Mucosa of gallbladder (tissue), 1 donor: ENCODE results near the gene RBCK1. TPM values are rescaled to one million over a fixed set of nuclear protein-coding genes. Genes with fewer than 3 reads are reported as not detected.
A peak's percentile ranks its signal among the peaks of the same experiment; 100 is the strongest.
"Not testable (repeated sequence)": the region's sequence is repeated elsewhere in the genome, so short reads cannot be mapped to it uniquely, and the experiment has no call there.

ENCODE experiments used
- DNase-seq: peaks from one replicate; pipeline ENCODE4 v3.0.0-alpha.2; 2020; ENCODE audit warnings: low spot score
- total RNA-seq: library from RNA; stranded (reverse); gene quantifications from one replicate; pipeline ENCODE4 v1.2.1, GENCODE V29; 2021
- donor health status: DM: no; HTN: no; CAD: no.

RBCK1 gene
- total RNA-seq, 1 donor from 2014 or later: 133 TPM

DNA sequence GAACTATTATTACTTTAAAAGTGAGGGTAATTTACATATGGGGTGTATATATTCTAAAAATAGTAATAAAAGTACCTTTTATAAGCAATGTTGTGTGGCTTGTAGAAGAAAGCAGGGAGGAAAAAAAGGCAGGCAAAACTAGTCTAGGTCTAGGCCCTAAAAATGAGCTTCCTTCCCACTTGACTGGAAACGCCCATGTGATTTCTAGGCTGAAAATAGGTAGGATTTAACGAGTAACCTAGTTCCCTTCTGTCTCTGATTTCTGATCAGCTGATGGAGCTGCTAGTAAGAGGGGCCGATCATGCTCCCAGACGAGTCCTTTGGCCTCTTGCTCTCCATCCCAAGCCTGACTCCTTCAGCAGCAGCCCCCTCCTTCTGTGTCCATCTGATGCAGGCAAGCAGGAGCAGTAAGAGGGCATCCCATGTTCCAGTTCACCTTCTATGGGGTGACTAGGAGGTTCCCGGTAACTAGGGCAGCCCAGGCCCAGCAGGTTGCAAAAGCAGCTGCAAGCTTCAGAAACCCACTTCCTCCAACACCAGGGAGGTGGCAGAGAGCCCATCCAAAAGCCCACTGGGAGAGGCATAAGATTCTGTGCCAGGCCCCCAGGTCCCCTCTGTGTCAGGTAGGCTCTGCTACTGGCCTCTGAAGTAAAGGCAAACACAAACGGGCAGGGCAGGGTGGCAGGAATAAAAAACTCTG lies 29.8 kb downstream of the RBCK1 start:
- DNase-seq: no peak

- no peak for DNase-seq
Measured at GRCh38 chr20:438571-439469, 30.7 kb downstream of the RBCK1 start.

GRCh38 chr20:440148-440547 lies 32.0 kb downstream of the RBCK1 start:
- no peak for DNase-seq

GRCh38 chr20:440636-441035 lies 32.5 kb downstream of the RBCK1 start:
- no peak for DNase-seq

DNA sequence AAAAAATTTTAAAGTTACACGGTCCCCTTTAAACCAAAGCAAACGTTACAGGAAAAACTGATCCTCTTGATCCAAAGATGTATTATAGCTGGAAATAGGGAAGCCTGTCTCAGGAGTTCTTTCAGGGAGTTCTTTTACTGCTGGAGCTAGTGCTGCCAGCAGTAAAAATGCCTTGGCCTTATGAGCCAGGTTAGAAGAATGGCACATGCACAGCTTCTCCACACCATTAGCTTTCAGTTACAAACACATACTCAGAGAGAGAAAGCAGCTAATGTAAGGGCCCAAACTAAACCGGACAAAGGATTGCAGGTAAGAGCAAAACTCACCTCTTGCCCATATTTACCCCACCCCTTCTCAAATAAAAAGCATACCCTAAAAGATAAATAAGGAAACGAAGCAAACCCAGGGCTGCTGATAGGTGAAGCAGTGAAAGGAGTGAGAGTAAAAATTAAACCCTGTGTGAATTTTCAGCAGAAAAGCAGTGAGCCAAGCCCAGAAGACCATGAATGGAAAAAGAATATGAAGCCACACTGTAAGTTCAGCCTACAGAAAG lies 35.2 kb downstream of the RBCK1 start:
- no peak for DNase-seq

DNA sequence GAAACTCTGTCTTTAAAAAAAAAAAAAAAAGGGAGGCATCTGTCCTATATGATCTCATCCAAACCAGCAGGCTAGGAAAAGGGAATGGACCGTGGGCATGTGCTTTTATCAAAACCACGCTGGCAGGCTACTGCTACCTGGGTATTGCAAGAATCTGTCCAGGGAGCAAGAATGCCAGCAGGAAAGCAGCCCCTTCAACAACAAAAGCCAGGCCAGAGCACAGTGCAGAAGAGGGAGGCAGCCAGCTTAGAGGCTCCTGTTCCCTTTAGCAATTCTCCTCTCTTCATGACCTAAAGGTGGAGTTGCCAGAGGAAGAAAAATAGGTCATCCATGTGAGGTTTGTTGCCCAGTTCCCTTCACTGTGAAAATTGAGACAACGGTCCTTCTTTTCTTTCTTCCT lies 36.0 kb downstream of the RBCK1 start:
- DNase-seq: no peak

DNA sequence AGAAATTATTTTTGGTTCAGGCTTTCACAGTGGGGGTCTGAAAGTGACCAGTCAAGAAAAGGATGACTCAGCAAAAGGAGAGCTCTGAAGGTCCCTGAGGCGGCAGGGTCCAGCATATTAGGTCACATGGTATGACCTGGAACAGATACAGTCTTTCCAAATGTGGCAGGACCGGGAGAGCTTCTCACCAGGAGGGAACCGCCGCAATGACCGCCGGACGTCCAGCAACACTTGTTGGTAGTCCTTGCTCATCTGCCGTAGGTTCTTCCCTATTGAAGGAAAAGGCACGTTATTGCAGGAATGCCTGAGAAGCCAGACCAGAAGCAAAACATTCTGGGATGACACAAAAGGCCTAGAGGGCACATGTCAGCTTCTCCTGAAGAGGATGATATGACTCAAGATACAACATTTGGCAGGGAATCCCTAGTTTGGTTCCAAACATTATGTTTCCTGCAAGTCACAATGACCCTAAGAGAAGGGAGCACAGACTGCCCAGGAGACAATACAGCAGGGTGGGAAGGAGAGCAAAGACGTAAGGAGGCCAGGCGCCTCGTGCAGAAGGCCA lies 36.8 kb downstream of the RBCK1 start:
- DNase-seq: no peak

- no peak for DNase-seq
Measured at GRCh38 chr20:445514-446336, 37.6 kb downstream of the RBCK1 start.

- DNase-seq: not testable (repeated sequence)
Measured at GRCh38 chr20:452021-452420, 43.9 kb downstream of the RBCK1 start.

DNA sequence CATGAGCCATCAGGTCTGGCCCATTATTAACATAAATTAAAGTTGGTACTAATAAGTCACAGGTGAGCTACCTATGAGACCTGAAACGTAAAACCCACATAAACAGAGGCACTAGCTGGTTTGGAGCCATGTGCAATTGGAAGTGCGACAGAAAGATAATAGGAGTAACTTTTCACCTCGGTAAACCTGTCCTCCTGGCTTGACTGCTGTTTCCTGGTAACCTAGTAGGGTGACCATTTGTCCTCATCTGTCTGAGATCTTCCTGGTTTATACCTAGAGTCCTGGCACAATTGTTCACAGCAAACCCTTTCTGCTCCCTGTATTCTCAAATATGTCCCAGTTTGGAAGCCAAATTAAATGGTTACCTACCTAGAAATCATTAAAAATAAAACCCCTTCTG lies 46.9 kb downstream of the RBCK1 start:
- no peak for DNase-seq

DNA sequence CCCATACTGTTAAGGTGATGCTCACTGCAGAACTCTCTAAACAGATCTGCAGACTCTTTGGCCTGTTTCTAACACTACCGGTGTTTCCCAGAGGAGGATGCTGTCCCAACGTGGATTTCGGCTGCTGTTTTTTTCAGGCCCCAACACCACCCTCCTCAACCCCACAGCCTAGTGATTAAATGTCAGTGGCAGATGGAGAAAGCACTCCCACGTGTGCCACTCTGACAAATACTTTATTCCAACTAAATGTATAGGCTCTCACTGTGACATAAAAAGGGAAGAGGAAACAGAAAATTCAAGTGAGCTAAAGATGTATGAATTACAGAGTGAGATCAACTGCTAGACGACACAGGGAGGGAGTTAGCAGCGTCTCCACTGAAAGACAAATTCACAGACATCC lies 50.7 kb downstream of the RBCK1 start:
- no peak for DNase-seq

DNA sequence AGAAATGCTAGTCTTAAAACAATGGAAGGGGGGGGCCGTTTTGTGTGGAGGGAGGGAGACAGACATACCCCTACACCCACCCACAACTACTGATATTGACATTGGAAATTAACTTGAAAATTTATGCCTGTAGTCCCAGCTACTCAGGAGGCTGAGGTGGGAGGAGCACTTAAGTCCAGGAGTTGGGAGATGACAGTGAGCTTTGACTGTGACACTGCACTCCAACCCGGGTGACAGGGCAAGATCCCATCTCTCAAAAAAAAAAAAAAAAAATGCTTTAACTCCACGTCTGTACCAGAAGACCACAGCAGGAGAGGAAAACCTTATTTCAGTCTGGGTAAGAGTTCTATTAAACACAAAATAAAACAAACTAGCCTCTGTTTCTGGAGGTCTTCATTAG lies 52.1 kb downstream of the RBCK1 start:
- DNase-seq: no peak

DNA sequence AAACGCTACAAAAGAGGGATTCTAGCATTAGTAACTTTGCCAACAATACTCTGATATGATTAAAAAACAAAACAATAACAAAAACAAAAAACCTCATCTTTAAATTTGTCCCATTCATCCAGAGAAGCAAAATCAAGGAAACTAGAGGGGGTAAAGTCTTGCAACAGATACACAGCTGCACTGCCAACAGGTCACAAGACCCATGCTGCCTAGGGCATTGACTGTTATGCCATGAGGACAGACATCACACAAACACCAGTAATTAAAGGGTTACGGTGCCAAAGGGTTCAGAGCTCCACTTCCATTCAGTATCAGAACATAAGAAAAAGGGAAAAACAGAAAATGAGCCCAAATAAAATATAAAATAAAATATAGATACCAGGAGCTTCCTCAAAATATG lies 52.6 kb downstream of the RBCK1 start:
- DNase-seq: no peak

GRCh38 chr20:461254-462198 lies 53.4 kb downstream of the RBCK1 start:
- peak; percentile 28 for DNase-seq

DNA sequence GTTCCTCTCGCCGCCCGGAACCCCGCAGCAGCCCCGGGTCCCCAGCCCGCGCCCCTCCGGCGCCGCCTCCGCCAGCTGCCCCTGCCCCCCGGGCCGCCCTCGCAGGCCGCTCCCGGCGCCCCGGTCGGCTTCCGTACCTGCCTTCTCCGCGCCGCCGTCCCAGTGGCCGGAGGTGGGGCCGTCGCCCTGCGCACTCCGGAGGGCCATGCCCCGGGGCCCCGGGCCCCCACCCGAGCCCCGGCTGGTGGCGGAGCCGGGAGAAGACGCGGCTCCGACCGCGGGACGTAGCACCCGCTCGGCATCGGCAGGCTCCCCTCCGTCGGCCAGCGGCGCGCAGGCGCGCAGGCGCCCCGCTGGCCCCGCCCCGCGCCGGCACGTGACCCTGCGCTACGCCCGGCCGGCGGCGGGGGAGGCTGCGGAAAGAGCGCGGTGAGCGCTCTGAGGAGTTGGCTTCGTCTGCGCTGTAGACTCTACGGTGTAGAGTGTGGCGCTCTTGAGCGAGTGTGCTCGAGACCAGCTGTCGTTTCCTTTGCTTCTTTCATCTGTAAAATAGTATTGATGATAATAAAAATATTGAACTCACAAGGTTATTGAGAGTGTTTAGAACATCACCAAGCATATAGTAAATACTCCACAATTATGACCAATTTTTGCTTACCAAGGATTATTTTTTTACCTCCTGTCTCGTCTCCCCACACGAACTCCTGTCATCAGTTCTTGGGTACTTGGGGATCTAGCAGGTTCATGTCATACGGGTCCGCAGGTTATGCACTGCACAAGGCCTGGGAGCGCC lies 54.3 kb downstream of the RBCK1 start, which contains the start of gene TBC1D20:
Gene TBC1D20, minus strand, starts transcription at position 335 of the 793 bp plus-strand sequence. Its CDS starts 128 bp downstream, at position 207.
- peak; percentile 88 for DNase-seq

DNA sequence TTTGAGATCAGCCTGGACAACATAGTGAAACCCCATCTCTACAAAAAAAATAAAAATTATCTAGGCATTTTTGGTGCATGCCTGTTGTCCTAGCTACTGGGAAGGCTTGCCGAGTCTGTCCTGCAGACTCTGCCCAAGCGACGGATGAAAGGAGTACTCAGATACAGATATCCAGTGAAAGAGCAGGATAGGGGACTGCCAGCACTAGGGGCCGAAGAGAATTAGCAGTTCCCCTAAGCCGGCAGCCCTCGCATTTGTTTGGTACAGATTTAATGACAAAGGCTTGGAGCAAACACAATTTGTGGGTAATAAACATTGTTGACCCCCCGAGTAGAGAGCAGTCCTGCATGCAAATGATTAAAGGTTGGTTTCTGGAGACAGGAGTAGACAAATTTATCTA lies 59.7 kb downstream of the RBCK1 start:
- DNase-seq: no peak

DNA sequence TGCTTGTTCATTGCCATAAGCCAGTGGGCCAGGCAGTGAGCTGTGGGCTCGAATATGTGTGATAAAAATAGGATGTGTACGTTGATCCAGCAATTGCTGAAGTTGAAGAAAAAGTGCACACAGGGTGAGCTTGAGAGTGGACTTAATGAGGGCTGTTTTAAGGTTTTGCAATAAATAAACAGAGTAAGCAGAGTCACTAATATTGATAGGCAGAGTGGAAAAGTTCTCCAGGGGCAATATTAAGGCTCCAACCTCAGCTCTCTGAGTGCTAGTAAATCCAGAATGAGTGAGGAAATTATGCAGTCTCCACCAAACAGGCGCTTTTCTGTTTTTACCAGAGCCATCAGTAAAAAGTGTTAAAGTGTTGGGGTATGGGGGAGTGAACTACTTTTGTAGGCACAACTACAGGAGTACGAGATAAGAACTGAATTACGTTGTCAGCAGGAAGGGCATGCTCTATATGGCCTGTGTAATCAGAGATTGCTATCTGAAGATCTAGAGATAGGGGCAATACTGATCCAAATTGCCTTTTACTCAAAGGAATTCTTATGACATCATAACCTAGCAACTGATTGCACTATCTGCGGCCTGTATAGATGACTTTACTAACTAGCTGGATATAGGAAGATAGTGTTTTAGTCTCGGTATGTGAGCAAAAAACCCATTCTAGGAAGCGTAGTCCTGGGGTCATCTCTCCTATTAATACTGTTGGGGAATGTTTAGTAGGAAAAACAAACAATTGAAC lies 61.8 kb downstream of the RBCK1 start:
- no peak for DNase-seq

GRCh38 chr20:472137-472846 lies 64.2 kb downstream of the RBCK1 start:
- DNase-seq: no peak
